Glomerular endothelial cell (primary cell): Measurements from ENCODE around the gene NCSTN. TPM values are rescaled to one million over a fixed set of nuclear protein-coding genes. Genes with fewer than 3 reads are reported as not detected.

Experiments used
- DNase-seq: peaks from one replicate; pipeline ENCODE4 v3.0.0-alpha.2; 2011; ENCODE audit warnings: low read depth, low spot score; ENCODE audit errors: extremely low read depth
- total RNA-seq: library from RNA; depleted of rRNA; stranded (reverse); fragments of >200 nt; gene quantifications from 2 replicates; pipeline ENCODE4 v1.2.3, GENCODE V29; 2015

Gene NCSTN
- total RNA-seq, result 141 and 156 TPM in 2 replicates

DNA sequence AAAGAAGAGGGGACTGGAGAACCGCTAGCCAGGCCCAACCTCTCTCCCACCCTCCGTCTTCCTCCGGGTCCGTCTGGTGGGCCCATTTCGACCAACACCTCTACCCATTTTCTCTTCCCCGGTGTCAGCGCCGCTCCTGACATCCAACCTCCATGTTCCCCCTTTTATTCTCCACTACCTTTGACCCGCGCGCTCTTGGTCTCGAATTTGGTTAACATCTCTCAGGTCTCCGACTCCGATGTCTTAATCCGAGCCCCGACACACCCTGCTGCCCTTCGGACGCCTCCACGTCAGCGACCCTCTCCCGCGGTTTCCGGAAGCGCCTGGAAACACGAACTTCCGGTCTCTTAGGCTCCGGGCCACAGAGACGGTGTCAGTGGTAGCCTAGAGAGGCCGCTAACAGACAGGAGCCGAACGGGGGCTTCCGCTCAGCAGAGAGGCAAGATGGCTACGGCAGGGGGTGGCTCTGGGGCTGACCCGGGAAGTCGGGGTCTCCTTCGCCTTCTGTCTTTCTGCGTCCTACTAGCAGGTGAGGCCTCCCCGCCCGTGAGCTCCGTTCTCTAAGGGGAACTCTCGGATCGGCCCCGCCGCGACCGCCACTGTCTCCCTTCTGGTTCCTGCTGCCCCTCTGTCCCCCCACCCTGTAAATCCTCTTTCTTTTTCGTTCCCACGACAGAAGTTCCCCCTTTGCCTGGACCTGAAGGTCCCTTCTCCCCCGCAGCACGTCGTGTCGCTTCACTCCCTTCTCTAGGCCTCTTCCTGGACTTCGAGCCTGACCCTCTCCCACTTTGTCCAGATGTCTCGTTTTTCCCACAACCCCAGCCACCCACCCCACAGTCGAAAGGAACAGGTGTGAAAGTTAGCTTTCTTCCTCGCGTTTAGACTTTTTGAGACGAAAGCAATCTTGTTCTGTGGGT is at the start of gene NCSTN, which contains the start of gene COPA:
NCSTN (plus strand) TSS at position 431 of the 917 bp plus-strand sequence; CDS start at position 445, 14 bp downstream.
COPA (minus strand) TSS at position 298 of the 917 bp plus-strand sequence; CDS start at position 218, 80 bp downstream.
- peak; percentile 84 for DNase-seq

GRCh38 chr1:160296036-160296435 is 47.1 kb upstream of the NCSTN start:
- no peak for DNase-seq

DNA sequence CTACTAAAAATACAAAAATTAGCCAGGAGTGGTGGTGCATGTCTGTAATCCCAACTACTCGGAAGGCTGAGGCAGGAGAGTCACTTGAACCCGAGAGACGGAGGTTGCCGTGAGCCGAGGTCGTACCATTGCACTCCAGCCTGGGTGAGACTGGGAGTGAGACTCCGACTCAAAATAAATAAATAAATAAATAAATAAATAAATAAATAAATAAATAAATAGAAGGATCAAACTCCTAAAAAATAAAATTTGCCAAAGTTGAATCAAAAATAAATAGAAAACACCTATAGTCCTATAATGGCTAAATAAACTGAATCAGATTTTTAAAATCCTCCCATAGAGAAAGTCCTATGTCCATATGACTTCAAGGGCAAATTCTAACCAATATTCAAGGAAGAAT is 43.0 kb upstream of the NCSTN start:
- no peak for DNase-seq

GRCh38 chr1:160307118-160307791 is 35.9 kb upstream of the NCSTN start:
- no peak for DNase-seq

- no peak for DNase-seq
These were observed 34.6 kb upstream of the NCSTN start for GRCh38 chr1:160308451-160309184.

DNA sequence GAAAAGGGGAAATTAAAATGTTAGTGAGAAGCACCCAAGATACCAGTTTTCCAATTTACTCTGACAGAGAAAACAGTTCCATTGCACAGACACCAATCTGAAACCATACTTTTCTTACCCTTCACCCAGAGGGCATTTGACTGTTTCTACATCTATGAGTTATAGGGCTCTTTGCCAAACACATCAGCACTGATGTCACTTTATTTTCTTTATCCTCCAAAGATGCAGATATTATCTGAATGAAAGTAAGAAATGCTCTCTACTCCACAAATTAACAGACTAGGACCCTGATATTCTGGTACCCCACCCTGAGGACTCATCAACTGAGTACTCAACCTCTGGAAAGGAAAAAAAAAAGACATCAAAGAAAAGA is 34.0 kb upstream of the NCSTN start:
- DNase-seq, result no peak

- no peak for DNase-seq
These were observed 33.6 kb upstream of the NCSTN start for GRCh38 chr1:160309571-160309970.

- DNase-seq, result no peak
These were observed 27.8 kb upstream of the NCSTN start for GRCh38 chr1:160315359-160315758.

DNA sequence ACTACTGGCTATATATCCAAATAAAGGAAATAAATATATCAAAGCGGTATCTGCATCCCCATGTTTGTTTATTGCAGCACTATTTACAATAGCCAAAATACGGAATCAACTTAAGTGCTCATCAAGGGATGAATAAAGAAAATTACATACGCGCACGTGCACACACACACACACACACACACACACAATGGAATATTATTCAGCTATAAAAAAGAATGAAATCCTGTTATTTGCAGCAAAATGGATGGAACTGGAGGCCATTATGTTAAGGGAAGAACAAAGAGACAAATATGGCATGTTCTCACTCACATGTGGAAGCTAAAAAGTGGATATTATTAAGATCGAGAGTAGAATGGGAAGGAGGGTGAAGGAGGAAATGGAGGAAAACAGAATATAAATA is 20.4 kb upstream of the NCSTN start:
- DNase-seq, result no peak

GRCh38 chr1:160325252-160325651 is 17.9 kb upstream of the NCSTN start:
- DNase-seq, result no peak

GRCh38 chr1:160326418-160326817 is 16.8 kb upstream of the NCSTN start:
- no peak for DNase-seq

DNA sequence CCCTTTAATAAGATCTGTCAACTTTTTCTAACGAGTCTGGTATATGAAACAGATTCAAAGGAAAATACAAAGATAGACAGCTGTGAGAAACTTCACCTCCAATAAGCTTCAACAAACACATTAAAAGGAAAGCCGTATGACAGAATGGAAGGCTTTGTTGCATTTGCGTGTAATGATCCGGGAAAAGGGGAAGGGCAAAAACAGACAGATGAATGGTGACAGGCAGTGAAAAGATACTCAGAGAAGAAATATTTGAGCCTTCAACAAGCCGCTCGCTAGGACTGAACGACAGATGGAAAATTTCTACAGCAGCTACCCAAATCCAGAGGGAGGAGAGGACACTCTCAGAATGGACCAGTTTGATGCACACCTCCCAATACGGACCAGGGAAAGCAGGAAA is 15.0 kb upstream of the NCSTN start:
- no peak for DNase-seq

- no peak for DNase-seq
These were observed 13.1 kb upstream of the NCSTN start for GRCh38 chr1:160330119-160330518.

GRCh38 chr1:160332516-160332915 is 10.7 kb upstream of the NCSTN start:
- DNase-seq, result no peak

- no peak for DNase-seq
These were observed 4.6 kb upstream of the NCSTN start for GRCh38 chr1:160338580-160338979.

DNA sequence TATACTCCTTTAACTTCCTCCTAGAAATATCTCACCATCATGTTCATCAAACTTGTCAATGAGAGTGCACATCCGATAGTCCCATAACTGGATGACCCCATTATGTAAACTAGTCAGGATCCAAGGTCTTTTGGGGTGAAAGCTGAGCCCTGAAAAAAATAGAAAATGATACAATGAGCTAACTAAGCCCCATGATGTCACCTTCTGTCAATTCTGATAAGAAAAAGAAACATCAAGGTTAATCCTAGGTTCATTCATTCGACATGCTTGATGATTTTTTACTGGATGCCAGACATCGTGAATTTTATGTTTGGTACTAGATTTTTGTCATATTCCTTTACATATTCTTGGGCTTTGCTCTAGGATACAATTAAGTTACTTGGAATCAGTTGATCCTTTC is 3.0 kb upstream of the NCSTN start:
- DNase-seq, result no peak

DNA sequence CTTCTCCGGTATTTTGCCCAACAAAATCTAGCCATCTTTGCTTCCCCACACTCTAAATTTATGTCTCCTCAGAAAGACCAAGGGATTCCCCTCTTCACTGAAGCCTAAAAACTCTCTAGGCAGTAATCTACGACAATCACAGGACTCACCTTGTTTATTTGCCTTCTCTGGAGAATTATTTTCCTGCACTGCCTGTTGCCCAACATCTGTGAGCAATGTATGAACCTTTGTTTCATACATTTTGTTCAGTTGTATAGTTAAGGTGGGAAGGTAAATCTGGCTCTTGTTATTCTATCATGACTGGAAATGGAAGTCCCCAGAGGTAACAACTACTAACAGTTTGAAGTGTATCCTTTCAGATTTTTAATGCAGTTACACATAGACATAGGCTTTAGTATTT is 2.3 kb upstream of the NCSTN start:
- DNase-seq, result no peak

GRCh38 chr1:160342526-160342925 is 657 bp upstream of the NCSTN start:
- no peak for DNase-seq

DNA sequence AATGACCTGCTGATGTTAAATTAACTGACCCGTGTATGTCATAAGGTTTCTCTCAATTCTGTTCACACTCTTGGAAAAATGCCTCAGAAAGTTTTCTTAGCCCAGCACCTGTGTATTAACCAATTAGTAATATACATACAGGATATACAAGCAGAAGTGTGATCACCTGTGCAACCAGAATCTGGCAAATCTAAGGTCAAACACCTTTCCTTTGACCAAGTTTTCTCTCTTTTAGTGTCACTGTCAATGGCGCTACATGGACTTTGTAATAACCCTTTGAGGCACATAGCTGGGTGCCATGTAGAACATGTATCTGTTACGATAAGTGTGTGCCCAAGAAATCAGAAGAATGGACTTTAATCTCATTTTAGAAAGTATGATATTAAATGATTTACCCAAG is 1.1 kb downstream of the NCSTN start:
- DNase-seq, result no peak

DNA sequence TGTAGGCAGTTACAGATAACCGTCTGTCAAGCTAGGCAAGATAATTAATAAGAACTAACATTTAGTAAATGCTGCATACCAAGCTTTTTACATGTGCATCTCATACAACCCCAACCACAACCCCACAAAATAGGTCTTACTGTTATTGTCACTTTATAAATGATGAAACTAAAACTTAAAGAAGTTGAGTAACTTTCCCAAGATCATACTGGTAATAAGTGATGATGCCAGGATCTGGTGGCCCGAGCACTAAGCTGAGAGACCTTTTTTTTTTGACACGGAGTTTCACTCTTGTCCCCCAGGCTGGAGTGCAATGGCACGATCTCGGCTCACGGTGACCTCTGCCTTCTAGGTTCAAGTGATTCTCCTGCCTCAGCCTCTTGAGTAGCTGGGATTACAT is 1.8 kb downstream of the NCSTN start:
- no peak for DNase-seq

DNA sequence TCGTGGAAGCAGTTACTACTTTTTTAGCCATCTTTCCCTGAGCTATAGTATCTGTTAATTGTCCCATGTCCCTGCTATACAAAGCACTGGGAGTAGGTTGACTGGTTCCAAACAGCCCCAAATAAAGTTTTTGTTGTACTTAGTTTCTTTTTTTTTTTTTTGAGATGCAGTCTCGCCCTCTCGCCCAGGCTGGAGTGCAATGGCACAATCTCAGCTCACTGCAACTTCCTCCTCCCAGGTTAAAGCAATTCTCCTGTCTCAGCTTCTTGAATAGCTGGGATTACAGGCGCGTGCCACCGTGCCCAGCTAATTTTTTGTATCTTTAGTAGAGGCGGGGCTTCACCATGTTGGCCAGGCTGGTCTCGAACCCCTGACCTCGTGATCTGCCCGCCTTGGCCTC is 3.3 kb downstream of the NCSTN start:
- DNase-seq, result no peak
